AG04449 (cell line): ENCODE data around the gene PAQR5.

ENCODE experiments used
- CTCF ChIA-PET: fragments of 350-600 bp; formaldehyde crosslinking; extraction: SDS; loops from one replicate; lab custom pipeline; 2021; ENCODE audit warnings: antibody characterized with exemption; lab: Yijun Ruan, JAX
- POLR2A ChIA-PET: fragments of 400-600, 350-600 bp; formaldehyde crosslinking; extraction: SDS; loops from one replicate; lab custom pipeline; 2020; ENCODE audit warnings: antibody characterized with exemption, inconsistent platforms; lab: Yijun Ruan, JAX
- DNase-seq: peaks from one replicate; pipeline ENCODE4 v3.0.0-alpha.2; 2010; ENCODE audit warnings: low read depth, low spot score
- H3K4me3 ChIP-seq: 2 replicates; pipeline ENCODE4 v1.5.1; 2011; ENCODE audit warnings: low read depth, mild to moderate bottlenecking, control low read depth, low read length
- CTCF ChIP-seq: IDR thresholded peaks from one replicate; pipeline ENCODE4 v1.5.1; 2011; ENCODE audit warnings: mild to moderate bottlenecking, moderate library complexity, low read length, control low read depth, inconsistent platforms; ENCODE audit not compliant: insufficient read depth; ENCODE audit errors: missing control alignments

Gene PAQR5

GRCh38 chr15:69272891-69273290 lies 25.8 kb upstream of the PAQR5 start:
- POLR2A ChIA-PET = no interaction called here
- no peak for DNase-seq
- CTCF ChIA-PET = interaction anchor here (0.6 to 1.1 kb wide), 3 partner anchors 10 to 213 kb away, joined by 3 to 4 read pairs (median 4); no protein-coding TSS in a partner anchor
- no peak for TF ChIP-seq CTCF
- no peak overlapping the region for H3K4me3 ChIP-seq

- DNase-seq = no peak
- CTCF ChIA-PET = interaction anchor here (3.1 kb wide), 1 partner anchor 10 kb away, joined by 21 read pairs; no protein-coding TSS in a partner anchor
- no peak for TF ChIP-seq CTCF
- H3K4me3 ChIP-seq = no peak overlapping the region
- POLR2A ChIA-PET = no interaction called here
These were observed 23.5 kb upstream of the PAQR5 start for GRCh38 chr15:69275074-69275670.

GRCh38 chr15:69275933-69276560 lies 22.7 kb upstream of the PAQR5 start:
- no peak for TF ChIP-seq CTCF
- H3K4me3 ChIP-seq = no peak overlapping the region
- POLR2A ChIA-PET = no interaction called here
- no peak for DNase-seq
- CTCF ChIA-PET = interaction anchor here (2.1 to 3.1 kb wide), 2 partner anchors 11 to 28 kb away, joined by 6 to 21 read pairs; no protein-coding TSS in a partner anchor

- TF ChIP-seq CTCF = no peak
- DNase-seq = no peak
- ChIA-PET CTCF (interaction anchor here (1.3 to 3.1 kb wide), 4 partner anchors 12 to 218 kb away, joined by 4 to 21 read pairs (median 6); no protein-coding TSS in a partner anchor), POLR2A (no interaction called here)
- no peak overlapping the region for H3K4me3 ChIP-seq
These were observed 21.4 kb upstream of the PAQR5 start for GRCh38 chr15:69277316-69277715.

DNA sequence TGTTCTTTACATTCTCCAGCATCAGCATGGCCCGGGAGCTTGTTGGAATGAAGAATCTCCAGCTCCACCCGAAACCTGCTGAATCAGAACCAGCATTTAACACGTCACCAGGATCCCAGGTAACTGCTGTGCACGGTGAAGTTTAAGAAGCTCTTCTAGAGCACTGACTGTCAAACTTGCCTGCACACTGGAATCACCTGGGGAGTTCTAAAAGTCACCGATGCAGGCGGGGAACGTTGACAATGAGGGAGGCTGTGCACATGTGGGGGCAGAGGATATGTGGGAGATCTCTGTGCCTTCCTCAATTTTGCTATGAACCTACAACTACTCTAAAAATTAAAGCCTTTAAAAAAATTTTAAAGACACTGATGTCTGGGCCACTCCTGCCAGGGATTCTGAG lies 19.1 kb upstream of the PAQR5 start:
- H3K4me3 ChIP-seq = no peak overlapping the region
- no peak for DNase-seq
- CTCF ChIA-PET = interaction anchor here (1.6 kb wide), 2 partner anchors 15 to 221 kb away, joined by 4 to 8 read pairs; no protein-coding TSS in a partner anchor
- POLR2A ChIA-PET = no interaction called here
- TF ChIP-seq CTCF = no peak

GRCh38 chr15:69280783-69281182 lies 17.9 kb upstream of the PAQR5 start:
- DNase-seq = no peak
- ChIA-PET CTCF (interaction anchor here (1.6 to 1.9 kb wide), 2 partner anchors 14 to 222 kb away, joined by 5 to 8 read pairs; no protein-coding TSS in a partner anchor), POLR2A (no interaction called here)
- no peak for TF ChIP-seq CTCF
- H3K4me3 ChIP-seq = no peak overlapping the region
